Activated naive CD8-positive, alpha-beta T cell treated with anti-CD3 and anti-CD28 coated beads, Interleukin-2, amount 50 U/mL, for 16 hours (primary cell): Measurements from ENCODE around the gene FBLN1.
"Not testable (repeated sequence)": the region's sequence is repeated elsewhere in the genome, so short reads cannot be mapped to it uniquely, and the experiment has no call there.

Experiments
- DNase-seq: peaks from one replicate; pipeline ENCODE4 v3.0.0-alpha.2; 2020; ENCODE audit warnings: low read depth, low spot score

The FBLN1 gene

DNA sequence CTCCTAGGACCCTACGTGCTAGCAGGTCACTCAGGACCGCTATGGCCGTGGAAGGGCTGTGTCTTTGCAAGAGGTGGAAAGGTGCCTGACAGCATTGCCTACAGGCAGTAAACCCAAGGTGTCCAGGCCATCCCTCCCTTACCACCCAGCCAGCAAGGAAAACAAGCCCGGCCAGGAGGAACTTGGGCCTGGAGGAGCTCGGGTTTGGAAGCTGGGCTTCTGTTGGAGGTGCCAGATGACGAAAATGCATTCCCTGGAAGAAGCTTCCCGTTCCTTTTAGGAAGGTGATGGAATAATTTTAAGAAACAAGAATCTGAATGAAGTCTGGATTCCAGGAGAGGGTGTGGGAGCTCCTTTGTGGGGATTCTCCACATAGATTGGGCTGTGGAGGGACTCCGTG is 23.6 kb downstream of the FBLN1 start:
- DNase-seq: no peak

DNA sequence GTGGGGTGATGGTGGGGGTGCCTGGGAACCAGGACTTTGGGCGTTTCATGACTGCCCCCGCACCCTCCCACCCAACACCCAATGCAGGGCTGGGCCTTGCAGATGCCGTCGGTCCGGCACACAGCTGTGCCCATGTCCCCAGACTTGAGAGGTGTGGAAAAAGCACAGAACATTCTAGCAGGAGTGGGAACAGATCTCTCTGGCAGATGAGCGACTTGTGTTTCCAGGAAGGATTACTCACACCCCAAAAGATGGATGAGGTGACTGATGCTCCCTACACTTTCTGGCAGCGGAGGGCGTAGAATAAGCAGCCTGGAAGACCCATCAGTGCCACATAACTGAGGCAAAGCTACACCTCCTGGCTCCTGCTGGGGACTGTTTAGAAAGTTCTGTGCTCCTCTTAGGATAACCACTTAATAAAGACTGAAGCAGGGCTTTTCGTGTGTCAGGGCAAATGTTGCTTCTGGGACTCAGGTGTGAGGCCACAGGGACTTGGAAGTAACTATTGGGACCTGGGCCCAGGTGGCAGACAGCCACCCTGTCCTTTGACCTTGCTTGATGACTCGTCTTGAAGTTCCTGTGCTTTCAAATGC is 24.2 kb downstream of the FBLN1 start:
- no peak for DNase-seq

DNA sequence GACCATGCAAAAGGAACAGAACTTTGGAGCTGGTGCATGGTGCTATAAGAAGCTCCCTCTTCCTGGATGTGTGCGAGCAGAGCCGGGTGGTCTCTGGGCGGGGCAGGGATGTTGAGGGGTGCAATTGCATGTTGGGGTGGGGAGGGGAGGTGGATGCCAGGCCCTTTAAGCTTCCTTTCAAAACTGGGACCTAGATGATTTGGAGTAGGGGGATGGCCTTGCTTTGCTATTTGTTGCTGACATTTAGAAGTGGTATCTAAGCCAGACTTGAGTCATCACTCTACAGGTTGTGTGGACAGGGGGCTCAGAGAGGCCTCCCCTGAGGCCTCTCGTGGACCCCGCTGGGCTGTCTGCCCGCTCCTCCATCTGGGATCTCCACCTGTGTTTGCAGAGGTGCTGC is 24.8 kb downstream of the FBLN1 start:
- no peak for DNase-seq

DNA sequence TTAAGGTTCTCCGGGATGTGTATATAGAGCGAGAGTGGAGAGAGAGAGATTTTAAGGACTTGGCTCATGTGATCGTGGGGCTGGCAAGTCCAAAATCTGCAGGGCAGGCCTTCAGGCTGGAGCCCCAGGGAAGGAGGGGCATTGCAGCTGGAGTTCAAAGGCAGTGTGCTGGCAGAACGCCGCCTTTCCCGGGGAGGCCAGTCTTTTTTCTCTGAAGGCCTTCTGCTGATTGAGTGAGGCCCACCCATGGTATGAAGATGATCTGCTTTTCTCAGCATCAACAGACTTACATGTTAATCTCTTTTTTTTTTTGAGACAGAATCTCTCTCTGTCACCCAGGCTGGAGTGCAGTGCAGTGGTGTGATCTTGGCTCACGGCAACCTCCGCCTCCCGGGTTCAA is 25.4 kb downstream of the FBLN1 start:
- DNase-seq: no peak

DNA sequence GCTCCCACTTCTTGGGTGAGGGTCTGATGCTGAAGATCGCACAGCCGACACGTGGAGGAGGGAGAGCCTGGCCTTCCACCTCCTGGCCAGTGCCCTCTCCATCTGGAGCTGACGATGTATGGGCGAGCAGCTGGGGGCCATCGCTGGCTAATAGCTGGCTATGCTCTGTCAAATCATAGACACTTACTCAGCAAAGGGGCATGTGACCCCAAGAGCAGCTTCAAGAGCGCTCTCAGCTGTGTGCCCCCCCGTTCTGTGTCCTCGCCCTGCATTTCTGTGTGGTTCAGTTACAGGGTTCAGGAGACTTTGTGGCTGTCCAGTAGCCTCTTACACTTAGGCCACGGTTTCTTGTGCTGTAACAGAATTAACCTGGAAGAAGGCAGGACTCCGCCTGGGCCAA is 26.4 kb downstream of the FBLN1 start:
- no peak for DNase-seq

DNA sequence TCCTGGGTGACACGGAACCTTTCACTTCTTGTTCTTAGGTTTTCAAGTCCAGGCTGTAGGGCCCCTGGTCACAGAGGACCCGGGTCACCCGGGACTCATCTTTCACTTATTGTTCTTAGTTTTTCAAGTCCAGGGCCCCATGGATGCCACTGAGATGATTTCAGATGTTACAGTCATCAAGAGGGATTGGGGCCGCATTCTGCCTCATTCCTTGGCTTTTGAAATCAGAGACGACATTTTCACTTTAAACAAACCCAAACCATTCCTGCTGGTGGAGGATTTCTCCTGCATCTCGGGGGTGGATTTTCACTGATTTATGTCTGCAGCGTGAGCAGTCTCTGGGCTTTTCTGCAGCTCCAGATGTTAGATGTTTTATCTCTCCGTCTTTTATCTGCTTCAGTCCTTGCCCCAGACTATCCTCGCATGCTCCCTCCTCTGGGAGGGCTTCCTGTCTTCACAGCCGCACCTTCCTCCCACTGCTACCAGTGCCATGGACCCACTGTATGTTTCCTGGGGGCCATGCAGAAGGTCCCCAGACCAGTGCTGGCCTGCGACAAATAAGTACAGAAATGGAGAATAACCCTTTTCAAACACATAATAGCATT is 27.4 kb downstream of the FBLN1 start:
- no peak for DNase-seq

DNA sequence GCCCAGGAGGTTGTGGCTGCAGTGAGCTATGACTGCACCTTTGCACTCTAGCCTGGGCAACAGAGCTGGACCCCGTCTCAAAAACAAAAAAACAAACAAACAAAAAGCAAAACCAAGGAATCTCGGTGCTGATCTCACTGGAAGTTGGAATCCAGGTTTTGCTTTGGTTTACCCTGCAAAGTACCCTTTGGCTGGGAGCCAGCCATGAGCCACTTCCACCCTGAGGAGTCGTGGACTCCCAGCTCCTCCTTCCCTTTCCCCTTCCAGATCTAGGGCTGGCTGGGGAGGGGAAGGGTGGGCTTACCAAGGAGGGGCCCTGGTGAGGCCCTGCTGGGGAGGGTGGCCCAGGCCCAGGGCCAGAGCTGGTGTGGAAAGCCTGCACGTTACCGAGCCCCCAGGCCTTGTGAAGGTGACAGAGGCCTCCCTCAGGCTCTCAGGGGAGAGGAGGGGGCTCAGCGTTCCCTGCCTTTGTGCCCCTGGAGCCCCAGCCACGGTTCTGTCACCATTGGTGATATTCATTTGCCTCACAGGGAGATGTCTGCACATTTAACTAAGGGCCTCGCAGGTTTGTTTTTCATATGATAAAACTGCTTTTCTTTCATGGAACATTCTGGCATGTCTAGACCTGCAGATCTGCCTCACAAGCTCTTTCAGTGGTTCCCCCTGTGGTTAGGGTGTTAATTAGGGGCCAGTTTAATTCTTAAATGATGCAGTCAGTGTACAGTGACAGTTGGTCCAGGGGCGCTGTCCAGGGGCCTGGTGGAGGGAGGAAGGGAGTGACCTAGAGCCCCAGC is 29.0 kb downstream of the FBLN1 start:
- no peak for DNase-seq

DNA sequence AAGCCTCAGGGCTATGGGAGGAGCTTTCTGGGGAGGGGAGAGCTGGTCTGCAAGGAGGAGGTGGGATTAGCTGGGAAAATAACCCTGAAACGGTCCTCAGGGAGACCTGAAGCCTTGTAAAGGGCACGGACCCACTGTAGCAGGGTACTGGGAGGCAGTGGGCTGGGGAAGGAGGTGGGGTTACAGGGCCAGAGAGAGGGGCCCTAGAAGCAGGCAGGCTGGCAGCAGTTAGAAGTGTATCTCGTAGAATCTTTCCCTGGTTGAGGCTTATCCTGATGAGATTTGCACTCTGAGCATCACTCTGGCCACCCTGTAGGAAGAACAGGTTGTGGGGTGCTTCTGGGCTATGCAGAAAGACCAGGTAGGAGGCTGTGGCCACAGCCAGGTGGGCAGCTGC is 29.6 kb downstream of the FBLN1 start:
- DNase-seq: no peak

DNA sequence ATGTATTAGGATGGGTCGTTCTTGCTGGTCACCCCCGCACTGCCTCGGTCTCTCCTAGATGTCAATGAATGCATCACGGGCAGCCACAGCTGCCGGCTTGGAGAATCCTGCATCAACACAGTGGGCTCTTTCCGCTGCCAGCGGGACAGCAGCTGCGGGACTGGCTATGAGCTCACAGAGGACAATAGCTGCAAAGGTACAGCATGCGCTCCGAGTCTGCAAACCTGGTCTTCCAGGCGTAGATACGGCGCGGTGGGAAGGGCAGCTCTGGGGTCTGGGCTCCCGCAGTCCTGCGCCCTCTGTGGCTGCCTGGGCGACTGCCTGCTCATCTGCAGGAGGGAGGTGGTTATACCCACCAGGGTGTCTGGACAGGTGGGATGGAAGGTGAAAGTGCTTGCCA is 31.0 kb downstream of the FBLN1 start:
- DNase-seq: no peak

DNA sequence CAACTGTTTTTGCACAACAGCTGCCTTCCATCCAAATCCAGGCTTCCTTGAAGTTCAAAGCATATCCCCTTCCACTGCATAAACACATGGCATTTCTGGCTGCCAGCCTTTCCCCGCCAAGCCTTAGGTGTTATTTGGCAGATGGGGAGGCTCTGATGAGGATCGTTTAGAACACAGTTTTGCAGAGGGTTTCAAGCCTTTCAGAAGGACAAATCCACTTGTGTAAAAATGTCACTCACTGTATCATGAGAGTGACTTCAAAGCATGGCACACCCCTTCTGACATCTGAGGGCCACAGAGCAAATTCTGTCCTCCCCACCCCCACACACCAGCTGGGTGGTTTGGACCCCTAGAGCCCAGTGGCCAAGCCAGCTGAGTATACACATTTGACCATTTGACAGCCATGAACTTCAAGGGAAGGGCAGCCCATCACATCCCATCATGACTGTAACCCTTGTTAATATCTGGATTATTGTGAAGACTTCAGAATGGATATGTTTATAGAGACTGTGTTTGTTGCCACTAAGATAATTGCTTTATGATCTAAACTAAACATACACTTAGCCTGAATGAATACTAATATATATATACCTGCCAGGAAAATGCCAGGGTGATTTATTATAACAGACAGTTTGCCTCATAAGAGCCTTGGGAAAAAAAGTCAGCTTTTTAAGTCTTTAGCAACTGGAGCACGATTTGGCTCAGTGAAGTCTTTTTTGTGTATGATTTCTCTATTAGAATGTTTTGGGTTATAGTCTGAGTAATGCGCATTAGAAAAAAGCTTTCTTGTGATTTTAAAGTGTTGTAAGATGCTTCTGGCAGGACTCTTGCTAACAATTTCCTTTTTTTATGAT is 31.9 kb downstream of the FBLN1 start:
- DNase-seq: no peak

DNA sequence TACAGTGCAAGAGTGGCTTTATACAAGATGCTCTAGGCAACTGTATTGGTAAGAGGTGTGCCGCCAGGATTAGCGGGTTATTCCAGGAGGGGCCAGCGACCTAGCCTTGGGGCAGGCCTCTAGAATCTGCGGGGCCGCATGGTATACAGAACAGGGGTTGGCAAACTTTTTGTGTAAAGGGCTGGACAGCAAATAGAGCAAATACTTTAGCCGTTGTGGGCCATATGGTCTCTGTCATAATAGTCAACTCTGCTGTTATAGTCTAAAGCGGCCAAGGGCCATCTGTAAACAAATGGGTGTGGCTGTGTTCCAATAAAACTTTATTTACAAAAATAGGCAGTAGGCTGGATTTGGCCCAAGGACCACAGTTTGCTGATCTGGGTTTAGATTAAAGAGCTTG is 32.6 kb downstream of the FBLN1 start:
- DNase-seq: no peak

DNA sequence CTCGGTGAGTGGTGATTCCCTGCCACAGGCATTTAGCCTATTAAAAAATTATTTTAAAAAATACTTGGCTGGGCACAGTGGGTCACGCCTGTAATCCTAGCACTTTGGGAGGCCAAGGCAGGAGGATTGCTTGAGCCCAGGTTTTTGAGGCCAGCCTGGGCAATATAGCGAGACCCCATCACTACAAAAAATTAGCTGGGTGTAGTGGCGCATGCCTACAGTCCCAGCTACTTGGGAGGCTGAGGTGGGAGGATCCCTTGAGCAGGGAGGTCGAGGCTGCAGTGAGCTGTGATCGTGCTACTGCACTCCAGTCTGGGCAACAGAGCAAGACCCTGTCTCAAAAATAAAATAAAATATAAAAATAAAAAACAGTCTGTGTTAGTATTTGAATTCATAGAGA is 33.2 kb downstream of the FBLN1 start:
- DNase-seq: not testable (repeated sequence)

DNA sequence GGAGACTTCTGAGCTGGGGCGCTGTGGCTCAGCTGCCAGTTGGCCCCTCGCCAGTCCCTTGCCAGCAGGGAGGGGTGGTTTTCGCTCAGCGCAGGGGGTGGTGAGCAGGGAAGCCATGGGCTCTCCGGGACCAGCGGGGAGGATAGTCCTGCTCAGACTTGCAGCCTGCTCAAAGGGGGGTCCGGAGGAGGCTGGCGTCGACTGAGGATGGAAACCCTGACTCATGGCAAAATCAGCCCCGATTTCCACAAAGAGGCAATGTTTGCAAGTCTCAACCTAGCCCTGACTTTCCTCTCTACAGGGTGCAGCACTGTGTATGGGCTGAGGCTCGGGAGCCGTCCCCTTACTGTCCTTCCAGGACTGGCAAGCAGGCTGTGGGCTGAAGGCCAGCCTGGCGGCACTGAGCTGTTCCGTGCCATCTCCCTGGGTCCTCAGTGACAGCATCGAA is 35.1 kb downstream of the FBLN1 start:
- no peak for DNase-seq

DNA sequence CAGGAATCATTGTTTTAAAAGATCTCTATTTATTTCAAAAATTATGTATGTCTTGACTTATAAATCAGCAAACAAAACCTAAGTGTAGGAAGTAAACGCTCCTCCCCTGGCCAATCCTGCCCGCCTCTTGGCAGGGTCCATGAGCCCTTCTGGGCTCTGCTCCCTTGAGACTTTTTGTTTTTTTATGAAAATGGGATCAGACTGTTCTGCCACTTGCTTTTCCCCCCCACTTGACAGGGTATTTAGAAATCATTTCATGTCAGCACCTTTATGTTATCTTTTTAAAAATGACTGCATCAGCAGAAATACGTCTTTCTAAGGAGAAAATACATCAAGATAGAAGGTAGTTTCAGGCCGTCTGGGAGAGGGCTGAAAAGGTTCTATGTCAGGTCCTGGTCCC is 35.6 kb downstream of the FBLN1 start:
- no peak for DNase-seq

DNA sequence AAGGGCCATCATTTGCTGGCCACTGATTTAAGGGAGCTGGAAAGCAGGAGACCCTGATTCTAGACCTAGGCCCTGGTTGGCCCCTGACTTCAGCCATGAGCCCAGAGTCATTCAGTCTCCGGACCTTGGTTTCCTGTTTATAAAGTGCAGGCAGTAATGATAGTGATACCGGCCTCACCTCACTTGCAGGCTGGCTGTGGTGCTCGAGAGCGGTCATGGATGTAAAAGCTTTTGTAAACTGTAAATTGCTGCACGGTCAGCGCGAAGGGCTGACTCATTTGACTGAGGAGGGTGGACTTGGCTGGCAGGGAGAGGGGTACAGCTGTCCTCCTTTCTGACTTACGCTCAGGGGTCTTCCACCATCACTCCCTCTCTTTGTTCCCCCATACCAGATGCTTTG is 37.4 kb downstream of the FBLN1 start:
- no peak for DNase-seq

DNA sequence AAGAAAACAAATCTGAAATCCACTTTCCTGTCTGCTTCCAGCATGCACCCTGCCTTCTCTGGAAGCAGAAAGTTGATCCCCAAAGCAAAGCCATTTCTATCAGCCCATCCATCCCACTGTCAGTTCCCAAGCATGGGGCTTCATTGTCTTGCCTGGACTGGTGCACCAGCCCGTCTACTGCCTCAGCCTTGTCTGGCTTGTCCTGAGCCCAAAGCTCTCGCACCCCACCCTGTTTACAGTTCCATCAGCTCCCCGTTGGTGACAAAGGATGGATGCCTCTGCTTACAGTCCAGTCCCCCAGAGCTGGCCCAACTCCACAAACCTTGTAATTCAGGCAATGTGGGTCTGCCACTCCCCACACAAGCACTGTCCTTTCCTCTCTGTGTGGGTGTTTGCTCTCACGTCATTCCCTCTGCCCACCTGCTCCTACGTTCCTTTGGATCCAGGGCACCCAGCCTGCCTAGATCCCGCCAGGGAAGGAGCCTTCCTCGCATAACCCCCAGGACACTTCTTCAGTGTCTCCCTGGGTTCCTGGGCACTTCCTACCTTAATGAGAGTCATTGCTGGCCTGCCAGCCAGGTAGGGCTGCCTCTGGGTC is 38.8 kb downstream of the FBLN1 start:
- DNase-seq: no peak

DNA sequence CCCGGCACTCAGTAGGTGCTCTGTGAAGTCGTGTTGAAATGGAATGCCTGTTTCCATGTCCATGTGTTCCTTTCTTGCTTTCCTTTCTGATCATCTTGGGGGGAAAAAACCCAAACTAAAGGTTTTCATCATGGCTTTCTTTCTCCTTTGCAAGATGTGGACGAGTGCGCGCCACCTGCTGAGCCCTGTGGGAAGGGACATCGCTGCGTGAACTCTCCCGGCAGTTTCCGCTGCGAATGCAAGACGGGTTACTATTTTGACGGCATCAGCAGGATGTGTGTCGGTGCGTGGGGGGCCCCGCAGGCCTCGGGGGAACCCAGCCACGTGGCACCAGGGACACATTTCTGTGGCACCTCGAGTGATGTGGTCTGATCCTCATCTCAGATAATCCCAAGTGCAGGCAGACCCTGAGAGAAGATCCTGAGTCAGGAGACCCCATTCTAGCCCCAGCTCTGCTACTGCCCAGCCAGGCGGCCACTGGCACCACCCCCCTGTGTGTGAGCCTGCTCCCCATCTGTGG is 39.4 kb downstream of the FBLN1 start:
- no peak for DNase-seq

DNA sequence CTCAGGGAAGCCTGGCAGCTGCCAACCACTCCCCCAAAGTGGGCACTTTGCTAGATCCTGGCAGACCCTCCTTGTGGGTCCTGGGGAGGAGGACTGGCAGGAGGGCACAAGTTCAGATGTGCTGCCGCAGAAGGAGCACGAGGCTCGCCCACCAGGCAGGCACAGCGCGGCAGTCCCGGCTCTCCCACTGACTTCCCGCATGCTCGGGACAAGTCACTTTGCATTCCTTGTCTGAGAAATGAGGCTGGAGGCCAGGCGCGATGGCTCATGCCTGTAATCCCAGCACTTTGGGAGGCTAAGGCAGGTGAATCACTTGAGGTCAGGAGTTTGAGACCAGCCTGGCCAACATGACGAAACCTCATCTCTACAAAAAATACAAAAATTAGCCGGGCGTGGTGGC is 40.1 kb downstream of the FBLN1 start:
- not testable (repeated sequence) for DNase-seq

DNA sequence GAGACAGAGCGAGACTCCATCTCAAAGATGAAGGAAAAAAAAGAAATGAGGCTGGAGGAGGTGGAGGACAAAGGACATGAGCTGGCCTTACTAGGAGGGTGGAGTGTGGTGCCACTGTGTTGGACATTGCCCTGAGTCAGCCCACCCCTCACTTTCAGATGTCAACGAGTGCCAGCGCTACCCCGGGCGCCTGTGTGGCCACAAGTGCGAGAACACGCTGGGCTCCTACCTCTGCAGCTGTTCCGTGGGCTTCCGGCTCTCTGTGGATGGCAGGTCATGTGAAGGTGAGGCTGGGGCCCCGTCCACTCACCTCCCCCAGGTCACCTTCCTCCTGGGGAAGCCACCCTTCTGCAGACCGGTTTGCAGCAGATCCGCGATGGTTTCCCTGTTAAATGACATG is 40.6 kb downstream of the FBLN1 start:
- no peak for DNase-seq

DNA sequence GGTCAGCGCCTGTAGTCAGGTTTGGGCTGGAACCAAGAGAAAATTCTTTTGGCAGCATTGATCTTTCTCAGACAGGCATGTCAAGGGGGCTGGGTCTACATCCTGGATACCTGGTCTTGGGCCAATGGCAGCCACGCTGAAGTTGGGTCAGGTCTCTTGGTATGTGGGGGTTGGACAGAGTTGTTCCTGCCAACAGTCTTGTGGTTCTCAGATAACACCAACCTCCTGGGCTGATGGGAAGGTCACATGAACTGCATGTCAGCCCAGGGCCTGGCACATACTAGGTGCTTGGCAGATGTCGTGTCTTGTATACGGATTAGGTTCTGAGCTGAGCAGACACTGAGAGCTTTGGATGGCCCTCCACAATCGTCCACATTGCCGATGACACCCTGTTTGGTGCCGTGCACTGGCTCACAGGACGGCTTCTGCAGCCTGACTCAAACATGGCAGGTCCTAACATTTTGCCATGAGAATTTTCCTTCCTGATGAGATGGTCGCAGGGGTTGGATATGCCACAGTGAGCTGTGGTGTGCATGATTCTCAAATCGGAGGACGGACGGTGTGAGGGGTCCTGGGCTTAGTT is 42.0 kb downstream of the FBLN1 start:
- no peak for DNase-seq

DNA sequence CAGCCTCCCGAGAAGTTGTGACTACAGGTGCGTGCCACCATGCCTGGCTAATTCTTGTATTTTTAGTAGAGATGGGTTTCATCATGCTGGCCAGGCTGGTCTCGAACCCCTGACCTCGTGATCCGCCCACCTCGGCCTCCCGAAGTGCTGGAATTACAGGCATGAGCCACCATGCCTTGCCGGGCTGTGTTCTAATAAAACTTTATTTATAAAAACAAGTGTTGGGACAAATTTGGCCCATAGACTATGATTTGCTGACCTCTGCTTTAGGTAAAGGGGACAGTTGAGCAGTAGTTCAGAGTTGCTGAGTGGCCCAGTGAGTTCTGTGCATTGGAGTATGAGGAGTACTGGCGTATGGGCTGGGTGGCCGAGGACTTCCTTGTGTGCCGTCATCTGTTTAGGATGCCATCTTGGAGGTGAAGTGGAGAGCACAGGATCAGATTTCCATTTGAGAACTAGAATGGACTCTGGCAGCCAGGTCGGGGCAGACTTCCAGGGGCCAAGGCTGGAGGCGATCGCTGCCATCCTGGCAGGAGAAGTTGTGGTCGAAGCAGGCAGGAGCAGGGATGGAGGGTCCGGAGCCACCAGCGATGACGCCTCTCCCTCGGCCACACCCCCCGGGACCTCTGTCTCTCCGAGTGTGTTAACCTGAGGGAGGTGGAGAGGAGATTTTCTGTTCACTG is 43.8 kb downstream of the FBLN1 start:
- no peak for DNase-seq
